HepG2 (cell line): ENCODE measurements around the gene ARTN. TPM values are rescaled to one million over a fixed set of nuclear protein-coding genes. Genes with fewer than 3 reads are reported as not detected.

ENCODE experiments used
- ATAD3A ChIP-seq: sonication (generic); formaldehyde crosslinking; IDR thresholded peaks from 2 replicates; pipeline ENCODE4 v1.4.0; 2020; ENCODE audit warnings: missing genetic modification reagents
- CTCF ChIP-seq: sonication (generic); formaldehyde crosslinking; IDR thresholded peaks from 2 replicates; pipeline ENCODE4 v1.5.0; 2020; ENCODE audit warnings: mild to moderate bottlenecking, missing genetic modification reagents, moderate library complexity
- DDIT3 ChIP-seq: sonication (generic); formaldehyde crosslinking; IDR thresholded peaks from 2 replicates; pipeline ENCODE4 v1.4.0; 2020; ENCODE audit warnings: mild to moderate bottlenecking, missing genetic modification reagents
- DMTF1 ChIP-seq: sonication (generic); formaldehyde crosslinking; IDR thresholded peaks from 2 replicates; pipeline ENCODE4 v1.4.0; 2020; ENCODE audit warnings: mild to moderate bottlenecking, missing genetic modification reagents
- FUBP1 ChIP-seq: sonication (generic); formaldehyde crosslinking; IDR thresholded peaks from 2 replicates; pipeline ENCODE4 v1.5.1; 2020; ENCODE audit warnings: missing genetic modification reagents, mild to moderate bottlenecking, borderline replicate concordance
- LCORL ChIP-seq, 2 experiments: fragments of 450-650 bp in 1 of 2; sonication (generic) in 1 of 2; formaldehyde crosslinking in 1 of 2; IDR thresholded peaks; 2 replicates each; pipeline versions ENCODE4 v1.5.0 to v1.6.1; 2017 to 2020; ENCODE audit warnings: antibody characterized with exemption in 1 of 2, missing genetic modification reagents in 1 of 2
- MED1 ChIP-seq: sonication (generic); formaldehyde crosslinking; IDR thresholded peaks from 2 replicates; pipeline ENCODE4 v1.4.0; 2020; ENCODE audit warnings: missing genetic modification reagents
- NCOA1 ChIP-seq: sonication (generic); formaldehyde crosslinking; IDR thresholded peaks from 2 replicates; pipeline ENCODE4 v1.9.0; 2021; ENCODE audit warnings: missing genetic modification reagents
- NPAS2 ChIP-seq: sonication (generic); formaldehyde crosslinking; IDR thresholded peaks from 2 replicates; pipeline ENCODE4 v1.8.0; 2022; ENCODE audit warnings: mild to moderate bottlenecking, missing genetic modification reagents, borderline replicate concordance
- SMC3 ChIP-seq: IDR thresholded peaks from 2 replicates; pipeline ENCODE4 v1.6.1; 2011; ENCODE audit warnings: low read length, improper control_type of control experiment
- TFDP2 ChIP-seq: sonication (generic); formaldehyde crosslinking; IDR thresholded peaks from 2 replicates; pipeline ENCODE4 v1.4.0; 2020; ENCODE audit warnings: missing genetic modification reagents
- ZBTB7B ChIP-seq: sonication (generic); formaldehyde crosslinking; IDR thresholded peaks from 2 replicates; pipeline ENCODE4 v1.4.0; 2020; ENCODE audit warnings: missing genetic modification reagents
- ZC3H4 ChIP-seq: sonication (generic); formaldehyde crosslinking; IDR thresholded peaks from 2 replicates; pipeline ENCODE4 v1.4.0; 2020; ENCODE audit warnings: missing genetic modification reagents, borderline replicate concordance
- ZNF274 ChIP-seq: sonication (generic); formaldehyde crosslinking; IDR thresholded peaks from 2 replicates; pipeline ENCODE4 v1.5.1; 2020; ENCODE audit warnings: mild to moderate bottlenecking, missing genetic modification reagents
- ZNF512 ChIP-seq: sonication (generic); formaldehyde crosslinking; IDR thresholded peaks from 2 replicates; pipeline ENCODE4 v1.4.0; 2020; ENCODE audit warnings: mild to moderate bottlenecking, missing genetic modification reagents
- ZNF562 ChIP-seq: sonication (generic); formaldehyde crosslinking; IDR thresholded peaks from 2 replicates; pipeline ENCODE4 v1.8.0; 2022; ENCODE audit warnings: missing genetic modification reagents, borderline replicate concordance
- ZNF607 ChIP-seq: sonication (generic); formaldehyde crosslinking; IDR thresholded peaks from 2 replicates; pipeline ENCODE4 v1.5.1; 2020; ENCODE audit warnings: missing genetic modification reagents, mild to moderate bottlenecking, borderline replicate concordance
- ZNF639 ChIP-seq: conservative IDR thresholded peaks from 2 replicates; pipeline ENCODE4 v1.6.1; 2018; ENCODE audit warnings: missing genetic modification reagents
- ZSCAN22 ChIP-seq: sonication (generic); formaldehyde crosslinking; IDR thresholded peaks from 2 replicates; pipeline ENCODE4 v1.4.0; 2020; ENCODE audit warnings: mild to moderate bottlenecking, missing genetic modification reagents
- polyA plus RNA-seq, 8 experiments: library from polyadenylated mRNA; depleted of rRNA in 3 of 8; stranded (reverse) in 7 of 8; unstranded in 1 of 8; fragments of >200 nt; fragmentation: Illumina TruSeq in 4 of 8; extraction: Trizol in 4 of 8; gene quantifications; 2 replicates each; pipeline versions ENCODE4 v1.2.1 to v1.2.3, GENCODE V29; 2011 to 2016; ENCODE audit warnings: low read depth in 4 of 8, missing spikeins in 1 of 8, mixed read lengths in 1 of 8; ENCODE audit not compliant: insufficient read depth in 1 of 8
- total RNA-seq, 5 experiments: library from RNA; depleted of rRNA; stranded (reverse); fragments of >200 nt; fragmentation: Illumina TruSeq; extraction: Trizol; gene quantifications; 2 replicates each; pipeline ENCODE4 v1.2.3, GENCODE V29; 2016; ENCODE audit warnings: low read depth in 1 of 5

Gene ARTN
- total and polyA plus RNA-seq, 2 of the 13 experiments (the other 11 are each of a cell fraction or from before 2014, with no cell fraction given): 0.11 to 0.62 TPM

- TF ChIP-seq FUBP1: no peak
- peak; percentile 63 for TF ChIP-seq CTCF
- TF ChIP-seq ZBTB7B (CRISPR knock-in tag): no peak
- no peak for TF ChIP-seq LCORL (IDR thresholded peaks at IDR 0.05)
- peak; percentile 50; the same call in 1 of the 2 replicates for TF ChIP-seq LCORL (CRISPR knock-in tag; IDR thresholded peaks at IDR 0.05)
- TF ChIP-seq MED1: peak; percentile 5; the same call in 1 of the 2 replicates
- no peak for TF ChIP-seq DMTF1 (CRISPR knock-in tag)
- TF ChIP-seq ZNF639 (CRISPR knock-in tag): no peak
- 0 out of 2 replicates have a peak, but pooled peaks have one; percentile 39 for TF ChIP-seq ZNF607 (CRISPR knock-in tag)
- TF ChIP-seq DDIT3: no peak
- no peak for TF ChIP-seq ZC3H4
- no peak for TF ChIP-seq ZNF562 (CRISPR knock-in tag)
- TF ChIP-seq ZSCAN22 (CRISPR knock-in tag): no peak
- TF ChIP-seq TFDP2 (CRISPR knock-in tag): no peak
- peak; percentile 14; the same call in 1 of the 2 replicates for TF ChIP-seq SMC3
- TF ChIP-seq NCOA1 (CRISPR knock-in tag): no peak
- no peak for TF ChIP-seq NPAS2 (CRISPR knock-in tag)
- peak; percentile 50; the same call in 1 of the 2 replicates for TF ChIP-seq ZNF274 (CRISPR knock-in tag)
- 0 out of 2 replicates have a peak, but pooled peaks have one; percentile 45 for TF ChIP-seq ZNF512 (CRISPR knock-in tag)
- no peak for TF ChIP-seq ATAD3A (CRISPR knock-in tag)
Measured at GRCh38 chr1:43986712-43987111, 53.1 kb downstream of the ARTN start (continued).
